NCI-H2227 (cell line): ENCODE measurements around the gene NRCAM.

Source experiments
- DNase-seq: peaks from one replicate; lab custom pipeline; 2025; ENCODE audit not compliant: unreplicated experiment; lab: John Stamatoyannopoulos, UW

The NRCAM gene

GRCh38 chr7:108313086-108313485 lies 143.2 kb downstream of the NRCAM start:
- no peak for DNase-seq

GRCh38 chr7:108311446-108312168 lies 144.6 kb downstream of the NRCAM start:
- no peak for DNase-seq

- DNase-seq: no peak
Measured at GRCh38 chr7:108310351-108310750, 145.9 kb downstream of the NRCAM start.

GRCh38 chr7:108308903-108309302 lies 147.3 kb downstream of the NRCAM start:
- DNase-seq: no peak

- no peak for DNase-seq
Measured at GRCh38 chr7:108308276-108308675, 148.0 kb downstream of the NRCAM start.

GRCh38 chr7:108307595-108307994 lies 148.6 kb downstream of the NRCAM start:
- DNase-seq: no peak

- DNase-seq: no peak
Measured at GRCh38 chr7:108307194-108307593, 149.0 kb downstream of the NRCAM start.

- no peak for DNase-seq
Measured at GRCh38 chr7:108303332-108303731, 152.9 kb downstream of the NRCAM start.

- DNase-seq: no peak
Measured at GRCh38 chr7:108301387-108301786, 154.8 kb downstream of the NRCAM start.

- DNase-seq: no peak
Measured at GRCh38 chr7:108299251-108299973, 156.8 kb downstream of the NRCAM start.

GRCh38 chr7:108296911-108297310 lies 159.3 kb downstream of the NRCAM start:
- DNase-seq: no peak

GRCh38 chr7:108294595-108294994 lies 161.6 kb downstream of the NRCAM start:
- DNase-seq: no peak

- DNase-seq: peak; percentile 30
Measured at GRCh38 chr7:108293149-108293612, 163.1 kb downstream of the NRCAM start.

GRCh38 chr7:108292541-108292940 lies 163.7 kb downstream of the NRCAM start:
- no peak for DNase-seq

GRCh38 chr7:108291791-108292440 lies 164.3 kb downstream of the NRCAM start:
- no peak for DNase-seq

- DNase-seq: no peak
Measured at GRCh38 chr7:108291152-108291508, 165.1 kb downstream of the NRCAM start.

GRCh38 chr7:108290459-108291151 lies 165.6 kb downstream of the NRCAM start:
- peak; percentile 24 for DNase-seq

- no peak for DNase-seq
Measured at GRCh38 chr7:108289852-108290251, 166.4 kb downstream of the NRCAM start.

- no peak for DNase-seq
Measured at GRCh38 chr7:108287857-108288256, 168.4 kb downstream of the NRCAM start.

- DNase-seq: peak; percentile 55
Measured at GRCh38 chr7:108286290-108286904, 169.8 kb downstream of the NRCAM start.

- DNase-seq: no peak
Measured at GRCh38 chr7:108285778-108286177, 170.5 kb downstream of the NRCAM start.
